WTC11 (cell line): ENCODE data around the gene SARDH. TPM values are rescaled to one million over a fixed set of nuclear protein-coding genes. Genes with fewer than 3 reads are reported as not detected.

Experiments
- ATAC-seq: fragments of 200-7000 bp; cut with Tn5 transposase; 2 replicates; pipeline ENCODE4 v1.10.0; 2021; ENCODE audit warnings: mild to moderate bottlenecking, moderate library complexity
- CTCF ChIA-PET: fragments of 300-600 bp; sonication (Branson Sonifier 250); formaldehyde crosslinking; loops from one replicate; lab custom pipeline; 2021; ENCODE audit warnings: antibody characterized with exemption; lab: Charles Lee
- POLR2A ChIA-PET: fragments of 350-600 bp; sonication (Branson Sonifier 250); formaldehyde crosslinking; loops from one replicate; lab custom pipeline; 2021; ENCODE audit warnings: antibody characterized with exemption; lab: Charles Lee
- DNase-seq: peaks from one replicate; pipeline ENCODE4 v3.0.0; 2021; ENCODE audit warnings: low spot score
- H3K27ac Mint-ChIP-seq: 2 replicates; pipeline ENCODE4 v1.8.0; 2021; ENCODE audit warnings: mixed read lengths
- H3K27me3 Mint-ChIP-seq: 2 replicates; pipeline ENCODE4 v1.8.0; 2021; ENCODE audit warnings: low read depth, mild to moderate bottlenecking, moderate library complexity, mixed read lengths
- H3K36me3 Mint-ChIP-seq: 2 replicates; pipeline ENCODE4 v1.8.0; 2021; ENCODE audit warnings: mixed read lengths
- H3K4me1 Mint-ChIP-seq: 2 replicates; pipeline ENCODE4 v1.8.0; 2022; ENCODE audit warnings: mixed read lengths
- H3K4me3 Mint-ChIP-seq: 2 replicates; pipeline ENCODE4 v1.8.0; 2021; ENCODE audit warnings: mild to moderate bottlenecking, moderate library complexity, mixed read lengths
- H3K9me3 Mint-ChIP-seq: 2 replicates; pipeline ENCODE4 v1.8.0; 2021; ENCODE audit warnings: mixed read lengths
- AR ChIP-seq: fragments of 250-450 bp; sonication (Bioruptor Pico); IDR thresholded peaks from 2 replicates; pipeline ENCODE4 v1.9.0; 2021; ENCODE audit warnings: mild to moderate bottlenecking
- CBFB ChIP-seq: sonication (generic); formaldehyde crosslinking; IDR thresholded peaks from 2 replicates; pipeline ENCODE4 v1.8.1; 2022; ENCODE audit warnings: mild to moderate bottlenecking, low read depth, missing genetic modification reagents
- FOXK1 ChIP-seq: sonication (generic); formaldehyde crosslinking; IDR thresholded peaks from 2 replicates; pipeline ENCODE4 v1.8.0; 2022; ENCODE audit warnings: mild to moderate bottlenecking, moderate library complexity, missing genetic modification reagents
- HMGA2 ChIP-seq: fragments of 250-450 bp; sonication (Bioruptor Pico); IDR thresholded peaks from 2 replicates; pipeline ENCODE4 v1.4.0; 2021; ENCODE audit warnings: mild to moderate bottlenecking, moderate library complexity
- JUN ChIP-seq: sonication (generic); formaldehyde crosslinking; IDR thresholded peaks from 2 replicates; pipeline ENCODE4 v1.8.0; 2023; ENCODE audit warnings: mild to moderate bottlenecking, missing genetic modification reagents
- MXD4 ChIP-seq: fragments of 250-450 bp; sonication (Bioruptor Pico); IDR thresholded peaks from 2 replicates; pipeline ENCODE4 v1.8.0; 2021; ENCODE audit warnings: mild to moderate bottlenecking, moderate library complexity, borderline replicate concordance
- RELA ChIP-seq: sonication (generic); formaldehyde crosslinking; IDR thresholded peaks from 2 replicates; pipeline ENCODE4 v1.8.1; 2022; ENCODE audit warnings: missing genetic modification reagents, mild to moderate bottlenecking, borderline replicate concordance
- ZBTB21 ChIP-seq: sonication (generic); formaldehyde crosslinking; IDR thresholded peaks from 2 replicates; pipeline ENCODE4 v1.8.1; 2023; ENCODE audit warnings: mild to moderate bottlenecking, missing genetic modification reagents, borderline replicate concordance
- ZNF219 ChIP-seq: sonication (generic); formaldehyde crosslinking; IDR thresholded peaks from 2 replicates; pipeline ENCODE4 v1.8.0; 2023; ENCODE audit warnings: missing genetic modification reagents, mild to moderate bottlenecking, borderline replicate concordance
- ZNF232 ChIP-seq: sonication (generic); formaldehyde crosslinking; IDR thresholded peaks from 2 replicates; pipeline ENCODE4 v1.8.0; 2022; ENCODE audit warnings: mild to moderate bottlenecking, missing genetic modification reagents
- ZNF281 ChIP-seq: sonication (generic); formaldehyde crosslinking; IDR thresholded peaks from 2 replicates; pipeline ENCODE4 v1.8.0; 2023; ENCODE audit warnings: mild to moderate bottlenecking, missing genetic modification reagents
- ZNF396 ChIP-seq: fragments of 250-450 bp; sonication (Bioruptor Pico); IDR thresholded peaks from 2 replicates; pipeline ENCODE4 v1.8.0; 2021; ENCODE audit warnings: mild to moderate bottlenecking, moderate library complexity, borderline replicate concordance
- ZNF532 ChIP-seq: fragments of 250-450 bp; sonication (Bioruptor Pico); IDR thresholded peaks from 2 replicates; pipeline ENCODE4 v1.9.0; 2021; ENCODE audit warnings: mild to moderate bottlenecking, borderline replicate concordance
- total RNA-seq: library from RNA; stranded (reverse); gene quantifications from 3 replicates; pipeline ENCODE4 v1.2.3, GENCODE V29; 2021
- TF ChIP-seq, protein P1 (sequence below): sonication (generic); formaldehyde crosslinking; IDR thresholded peaks from 2 replicates; pipeline ENCODE4 v1.8.1; 2022; ENCODE audit warnings: low read depth, missing genetic modification reagents, borderline replicate concordance
- TF ChIP-seq, protein P2 (sequence below): sonication (generic); formaldehyde crosslinking; IDR thresholded peaks from 2 replicates; pipeline ENCODE4 v1.8.0; 2022; ENCODE audit warnings: missing genetic modification reagents

SARDH gene
- total RNA-seq, 1 experiment from 2014 or later = 8.5 TPM

DNA sequence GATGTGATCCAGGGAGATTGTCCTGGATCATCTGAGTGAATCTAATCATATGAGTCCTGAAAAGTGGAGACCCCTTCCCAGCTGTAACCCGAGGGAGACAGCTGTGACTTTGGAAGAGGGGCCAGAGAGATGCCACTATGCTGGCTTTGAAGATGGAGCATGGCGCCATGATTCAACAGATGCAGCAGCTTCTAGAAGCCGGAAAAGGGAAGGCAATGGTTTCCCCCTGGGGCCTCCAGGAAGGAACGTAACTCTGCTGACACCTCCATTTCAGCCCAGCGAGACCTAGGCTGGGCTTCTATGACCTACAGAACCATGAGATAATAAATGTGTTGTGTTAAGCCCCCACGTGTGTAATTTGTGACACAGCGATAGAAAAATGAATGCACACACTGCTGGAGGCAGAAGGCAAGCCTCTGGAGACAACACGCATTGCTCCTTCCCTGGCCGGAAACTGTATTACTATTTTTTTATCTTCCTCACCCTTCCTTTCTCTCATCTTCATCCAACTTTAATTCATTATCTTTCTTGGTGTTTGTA is 16.6 kb upstream of the SARDH start (continued):
- no peak for TF ChIP-seq ZNF532 (CRISPR knock-in tag)

GRCh38 chr9:133754187-133754586 is 16.0 kb upstream of the SARDH start:
- peaks cover 12% of the 10 kb centered on the region for H3K4me1 Mint-ChIP-seq
- TF ChIP-seq, protein P1, sequence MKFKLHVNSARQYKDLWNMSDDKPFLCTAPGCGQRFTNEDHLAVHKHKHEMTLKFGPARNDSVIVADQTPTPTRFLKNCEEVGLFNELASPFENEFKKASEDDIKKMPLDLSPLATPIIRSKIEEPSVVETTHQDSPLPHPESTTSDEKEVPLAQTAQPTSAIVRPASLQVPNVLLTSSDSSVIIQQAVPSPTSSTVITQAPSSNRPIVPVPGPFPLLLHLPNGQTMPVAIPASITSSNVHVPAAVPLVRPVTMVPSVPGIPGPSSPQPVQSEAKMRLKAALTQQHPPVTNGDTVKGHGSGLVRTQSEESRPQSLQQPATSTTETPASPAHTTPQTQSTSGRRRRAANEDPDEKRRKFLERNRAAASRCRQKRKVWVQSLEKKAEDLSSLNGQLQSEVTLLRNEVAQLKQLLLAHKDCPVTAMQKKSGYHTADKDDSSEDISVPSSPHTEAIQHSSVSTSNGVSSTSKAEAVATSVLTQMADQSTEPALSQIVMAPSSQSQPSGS = no peak
- TF ChIP-seq ZNF396 (CRISPR knock-in tag) (no peak), JUN (CRISPR knock-in tag) (no peak), ZNF532 (CRISPR knock-in tag) (no peak), ZNF219 (no peak), AR (no peak), RELA (CRISPR knock-in tag) (no peak), HMGA2 (CRISPR knock-in tag) (no peak), CBFB (CRISPR knock-in tag) (no peak), ZNF281 (CRISPR knock-in tag) (no peak), MXD4 (no peak), ZNF232 (no peak), ZBTB21 (CRISPR knock-in tag) (no peak), FOXK1 (no peak)
- TF ChIP-seq, protein P2, sequence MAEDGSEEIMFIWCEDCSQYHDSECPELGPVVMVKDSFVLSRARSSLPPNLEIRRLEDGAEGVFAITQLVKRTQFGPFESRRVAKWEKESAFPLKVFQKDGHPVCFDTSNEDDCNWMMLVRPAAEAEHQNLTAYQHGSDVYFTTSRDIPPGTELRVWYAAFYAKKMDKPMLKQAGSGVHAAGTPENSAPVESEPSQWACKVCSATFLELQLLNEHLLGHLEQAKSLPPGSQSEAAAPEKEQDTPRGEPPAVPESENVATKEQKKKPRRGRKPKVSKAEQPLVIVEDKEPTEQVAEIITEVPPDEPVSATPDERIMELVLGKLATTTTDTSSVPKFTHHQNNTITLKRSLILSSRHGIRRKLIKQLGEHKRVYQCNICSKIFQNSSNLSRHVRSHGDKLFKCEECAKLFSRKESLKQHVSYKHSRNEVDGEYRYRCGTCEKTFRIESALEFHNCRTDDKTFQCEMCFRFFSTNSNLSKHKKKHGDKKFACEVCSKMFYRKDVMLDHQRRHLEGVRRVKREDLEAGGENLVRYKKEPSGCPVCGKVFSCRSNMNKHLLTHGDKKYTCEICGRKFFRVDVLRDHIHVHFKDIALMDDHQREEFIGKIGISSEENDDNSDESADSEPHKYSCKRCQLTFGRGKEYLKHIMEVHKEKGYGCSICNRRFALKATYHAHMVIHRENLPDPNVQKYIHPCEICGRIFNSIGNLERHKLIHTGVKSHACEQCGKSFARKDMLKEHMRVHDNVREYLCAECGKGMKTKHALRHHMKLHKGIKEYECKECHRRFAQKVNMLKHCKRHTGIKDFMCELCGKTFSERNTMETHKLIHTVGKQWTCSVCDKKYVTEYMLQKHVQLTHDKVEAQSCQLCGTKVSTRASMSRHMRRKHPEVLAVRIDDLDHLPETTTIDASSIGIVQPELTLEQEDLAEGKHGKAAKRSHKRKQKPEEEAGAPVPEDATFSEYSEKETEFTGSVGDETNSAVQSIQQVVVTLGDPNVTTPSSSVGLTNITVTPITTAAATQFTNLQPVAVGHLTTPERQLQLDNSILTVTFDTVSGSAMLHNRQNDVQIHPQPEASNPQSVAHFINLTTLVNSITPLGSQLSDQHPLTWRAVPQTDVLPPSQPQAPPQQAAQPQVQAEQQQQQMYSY (CRISPR knock-in tag) = no peak

More at GRCh38 chr9:133754187-133754586, 16.0 kb upstream of the SARDH start:
- CTCF ChIA-PET = interaction anchor here (1.0 to 1.4 kb wide), 2 partner anchors 11 to 28 kb away, joined by 3 to 9 read pairs; no protein-coding TSS in a partner anchor
- peaks cover 6% of the 10 kb centered on the region for H3K36me3 Mint-ChIP-seq
- H3K27me3 Mint-ChIP-seq = peaks cover 8% of the 10 kb centered on the region; the same call in 1 of the 2 replicates
- no peak overlapping the region for H3K4me3 Mint-ChIP-seq
- DNase-seq (no peak), ATAC-seq (no peak)
- H3K9me3 Mint-ChIP-seq = peaks cover 27% of the 10 kb centered on the region
- no peak overlapping the region for H3K27ac Mint-ChIP-seq
- POLR2A ChIA-PET = no interaction called here
